Measurements from ENCODE around the gene NAA35.

GRCh38 chr9:86047361-86047760, 106.4 kb downstream of the NAA35 start:
- no peak for TF ChIP-seq ARNTL (CRISPR knock-in tag; IDR thresholded peaks at IDR 0.05; ENCODE audit: borderline replicate concordance, low read depth)
- no peak for TF ChIP-seq OSR1 (CRISPR knock-in tag; IDR thresholded peaks at IDR 0.05)
- TF ChIP-seq TCF4 (CRISPR knock-in tag; IDR thresholded peaks at IDR 0.05; ENCODE audit: borderline replicate concordance): no peak
- TF ChIP-seq BACH2 (CRISPR knock-in tag; IDR thresholded peaks at IDR 0.05; ENCODE audit: borderline replicate concordance): no peak
- no peak for TF ChIP-seq CSDC2 (CRISPR knock-in tag; IDR thresholded peaks at IDR 0.05)
- no peak for TF ChIP-seq ZNF70 (CRISPR knock-in tag; IDR thresholded peaks at IDR 0.05)
- no peak for TF ChIP-seq PPARA (CRISPR knock-in tag; IDR thresholded peaks at IDR 0.05; ENCODE audit: borderline replicate concordance)
- no peak for TF ChIP-seq ZFP3 (CRISPR knock-in tag; IDR thresholded peaks at IDR 0.05)
- no peak for TF ChIP-seq RARB (CRISPR knock-in tag; IDR thresholded peaks at IDR 0.05)
